Stimulated activated CD8-positive, alpha-beta memory T cell treated with anti-CD3 and anti-CD28 coated beads, Interleukin-7, amount 100 ng/mL, for 1 hour (primary cell): ENCODE results near the gene DCXR.

Experiments
- DNase-seq, 2 donors: peaks; one replicate each; pipeline ENCODE4 v3.0.0-alpha.2; 2020; ENCODE audit warnings: low read depth in 2 of 2

DCXR gene

GRCh38 chr17:82011617-82012187, 25.8 kb downstream of the DCXR start:
- DNase-seq = no peak

GRCh38 chr17:82010575-82011525, 26.6 kb downstream of the DCXR start:
- no peak for DNase-seq

- DNase-seq = no peak
Measured at GRCh38 chr17:82009413-82009812, 28.1 kb downstream of the DCXR start.

DNA sequence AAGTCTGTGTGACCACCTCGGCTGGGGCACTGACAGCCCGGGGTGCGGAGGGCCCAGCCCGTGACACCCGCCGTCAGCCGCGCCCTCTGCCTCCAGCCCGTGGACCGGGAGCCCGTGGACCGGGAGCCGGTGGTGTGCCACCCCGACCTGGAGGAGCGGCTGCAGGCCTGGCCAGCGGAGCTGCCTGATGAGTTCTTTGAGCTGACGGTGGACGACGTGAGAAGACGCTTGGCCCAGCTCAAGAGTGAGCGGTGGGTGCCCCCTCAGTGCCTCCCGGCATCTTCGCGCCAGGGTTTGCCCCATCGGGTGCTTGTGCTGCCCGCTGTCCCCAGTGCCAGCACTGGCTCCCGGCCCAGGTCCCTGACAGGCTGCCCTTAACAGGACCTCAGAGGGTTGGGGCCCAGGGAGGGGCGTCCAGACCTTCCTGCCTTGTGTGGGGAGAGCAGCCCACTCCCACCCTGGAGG, 28.5 kb downstream of the DCXR start:
- DNase-seq = no peak

DNA sequence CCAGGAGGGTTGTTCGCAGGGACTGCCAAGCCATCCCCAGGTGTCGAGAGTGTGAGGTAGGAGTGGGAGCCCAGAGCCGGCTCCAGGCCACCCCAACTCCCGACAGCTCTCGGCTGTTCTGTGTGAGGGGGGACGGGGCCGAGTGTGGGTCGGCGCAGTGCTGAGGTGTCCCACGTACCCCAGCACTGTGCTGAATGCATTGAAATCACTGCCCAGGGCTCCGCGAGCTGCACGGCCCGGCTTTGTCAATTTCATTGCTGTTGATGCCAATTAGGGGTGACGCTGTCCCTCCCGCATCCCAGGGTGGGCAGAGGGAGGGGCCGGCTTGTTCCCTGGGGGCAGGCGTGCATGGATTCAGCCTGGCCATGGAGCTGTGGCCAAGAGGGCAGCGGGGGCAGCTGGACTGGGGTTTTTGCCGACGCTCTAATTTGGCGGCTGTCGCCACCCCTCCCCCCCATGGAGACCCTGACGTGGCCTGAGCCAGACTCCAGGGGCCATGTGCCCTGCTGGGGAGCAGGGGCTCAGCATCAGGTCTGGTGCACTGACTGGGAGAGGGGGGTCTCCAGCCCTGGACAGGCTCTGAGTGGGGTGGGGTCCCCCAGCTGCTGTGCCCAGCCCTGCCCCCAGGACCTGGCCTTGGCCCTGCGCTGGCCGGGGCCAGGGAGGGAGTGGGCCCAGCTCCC, 29.1 kb downstream of the DCXR start:
- DNase-seq = no peak

DNA sequence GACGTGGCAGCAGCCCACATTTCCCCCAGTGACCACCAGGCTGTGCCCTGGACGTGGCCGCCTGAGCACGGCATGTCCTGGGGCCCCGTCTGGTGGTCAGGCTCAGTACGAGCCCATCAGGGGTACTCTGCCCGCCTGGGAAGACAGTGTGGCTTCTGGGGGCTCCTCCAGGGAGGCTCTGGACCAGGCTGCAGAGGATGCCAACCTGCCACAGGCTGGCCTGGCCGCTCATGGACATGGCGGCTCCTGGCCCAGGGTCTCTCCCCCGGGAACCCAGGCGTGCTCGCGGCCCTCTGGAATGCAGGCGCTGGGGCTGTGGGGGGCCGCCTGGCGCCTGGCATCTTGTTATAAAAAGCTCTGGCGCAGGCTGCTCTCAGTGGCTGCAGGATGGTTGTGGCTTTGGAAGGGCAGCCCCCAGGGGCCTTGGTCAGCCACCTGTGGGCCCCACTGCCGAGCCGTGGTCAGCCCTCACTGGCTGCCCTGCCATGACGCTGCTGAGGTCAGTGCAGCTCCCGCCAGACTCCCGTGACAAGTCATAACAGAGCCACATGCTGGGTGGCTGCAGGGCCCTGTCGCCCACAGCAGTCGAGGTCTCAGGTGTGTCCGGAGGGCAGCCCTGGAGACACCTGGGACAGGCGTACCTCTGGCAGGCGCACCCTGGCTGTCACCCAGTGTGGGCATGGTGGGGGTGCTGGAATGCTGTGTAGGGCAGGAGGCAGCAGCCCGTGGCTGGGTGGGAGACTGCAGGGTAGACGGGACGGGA, 29.8 kb downstream of the DCXR start:
- no peak for DNase-seq

DNA sequence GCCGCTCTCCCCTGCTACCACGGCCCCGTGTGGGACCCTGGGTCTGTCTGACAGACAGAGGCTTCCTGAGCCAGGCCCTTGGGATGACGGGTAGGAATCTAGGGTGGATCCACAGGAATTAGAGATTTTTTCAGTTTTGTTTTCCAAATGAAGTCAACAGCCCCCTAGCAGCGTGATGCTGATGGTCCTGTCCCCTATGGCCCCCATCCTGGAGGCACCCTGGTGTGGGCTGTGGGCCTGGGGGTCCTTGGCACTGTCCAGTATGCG, 30.3 kb downstream of the DCXR start:
- no peak for DNase-seq

GRCh38 chr17:82006468-82007227, 30.8 kb downstream of the DCXR start:
- no peak for DNase-seq

- no peak for DNase-seq
Measured at GRCh38 chr17:82005701-82006348, 31.7 kb downstream of the DCXR start.

- DNase-seq = no peak
Measured at GRCh38 chr17:82004517-82005455, 32.7 kb downstream of the DCXR start.

GRCh38 chr17:82003411-82004381, 33.8 kb downstream of the DCXR start:
- DNase-seq = no peak

- DNase-seq = no peak
Measured at GRCh38 chr17:82001571-82002056, 35.9 kb downstream of the DCXR start.

- DNase-seq = no peak
Measured at GRCh38 chr17:82000803-82001570, 36.5 kb downstream of the DCXR start.

DNA sequence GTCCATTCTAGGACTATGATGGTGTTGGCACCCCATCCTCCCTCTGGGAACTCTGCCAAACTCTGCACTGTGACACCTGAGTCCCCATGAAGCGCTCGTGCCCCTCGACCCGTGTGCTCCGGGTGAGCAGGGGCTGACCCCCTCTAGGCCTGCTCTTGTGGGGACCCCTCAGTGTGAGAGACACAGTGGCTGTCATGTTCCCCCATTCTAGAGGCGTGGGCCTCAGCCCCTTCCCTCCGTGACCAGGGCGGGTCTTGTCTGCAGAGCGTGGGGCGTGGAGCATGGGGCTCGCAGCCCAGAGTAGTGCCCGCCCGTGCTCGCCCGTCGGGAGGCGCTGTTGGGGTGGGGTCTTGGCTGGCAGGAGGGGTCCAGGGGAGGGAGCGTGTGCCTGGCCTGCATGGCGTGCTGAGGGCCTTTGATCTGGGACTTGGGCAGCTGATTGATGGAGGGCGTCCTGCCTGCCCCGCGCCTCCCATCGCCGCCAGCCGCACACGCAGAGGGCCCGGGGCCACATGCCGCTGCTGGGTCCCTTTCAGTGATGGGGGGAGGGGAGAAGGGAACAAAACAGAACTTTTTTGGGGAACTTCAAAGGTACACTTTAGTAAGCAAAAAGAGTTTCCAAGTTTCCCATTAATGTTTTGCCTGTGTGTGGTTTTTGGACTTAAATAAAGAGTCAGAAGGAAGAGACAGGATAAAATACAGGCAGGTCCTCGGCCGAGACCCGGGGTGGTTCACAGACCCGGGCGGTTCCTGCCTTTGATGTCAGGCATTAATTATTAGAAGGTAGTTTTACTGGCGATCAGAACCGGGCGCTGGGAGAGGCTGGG, 37.3 kb downstream of the DCXR start:
- DNase-seq = no peak

DNA sequence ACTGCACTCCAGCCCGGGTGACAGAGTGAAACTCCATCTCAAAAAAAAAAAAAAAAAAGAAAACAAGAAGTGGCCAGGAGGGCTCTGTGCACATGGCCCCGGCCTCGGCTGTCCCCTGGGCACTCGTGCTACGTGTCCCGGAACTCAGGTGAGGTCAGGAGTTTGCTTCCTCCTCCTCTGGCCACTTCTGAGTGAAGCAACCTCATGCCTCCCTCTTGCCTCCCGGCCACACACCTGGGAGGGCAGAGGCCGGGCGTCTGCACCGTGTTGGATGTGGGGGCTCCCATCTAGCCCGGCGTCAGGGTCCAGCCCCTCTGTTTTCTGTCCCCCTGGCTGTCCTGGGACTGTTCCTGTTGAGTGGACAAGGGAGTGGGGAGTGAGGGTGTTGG, 37.9 kb downstream of the DCXR start:
- DNase-seq = no peak

DNA sequence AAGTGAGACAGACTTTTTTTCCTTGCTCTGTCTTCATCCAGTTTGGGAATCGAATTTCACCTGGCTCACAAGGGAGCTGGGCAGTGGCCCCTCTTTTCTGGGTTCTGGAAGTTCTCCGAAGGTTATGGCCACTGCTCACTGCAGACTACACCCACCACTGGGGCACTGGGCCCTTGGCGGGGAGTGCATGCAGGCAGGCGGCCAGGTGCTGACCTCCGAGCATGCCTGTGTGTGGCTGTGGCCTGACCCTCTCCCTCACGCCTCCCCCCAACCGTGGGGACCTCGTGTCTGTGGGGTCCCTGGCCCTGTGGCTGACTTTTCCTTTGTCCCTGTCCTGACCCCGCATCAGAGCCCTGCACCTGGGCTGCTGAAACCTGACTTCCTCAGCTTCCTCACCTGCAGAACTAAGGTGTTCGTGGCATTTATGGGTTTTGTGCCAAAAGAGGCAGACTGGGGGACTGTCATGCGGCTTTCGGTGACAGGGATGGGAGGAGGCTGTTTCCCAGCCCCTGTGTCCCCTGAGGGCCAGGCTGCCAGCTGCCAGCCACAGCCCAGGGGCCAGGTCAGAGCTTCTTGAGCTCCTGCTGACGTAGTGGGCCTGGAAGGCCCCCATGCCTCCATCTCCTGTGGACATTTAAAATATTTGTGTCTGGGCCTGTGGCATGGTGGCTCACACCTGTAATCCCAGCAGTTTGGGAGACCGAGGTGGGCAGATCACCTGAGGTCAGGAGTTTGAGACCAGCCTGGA, 38.6 kb downstream of the DCXR start:
- no peak for DNase-seq
